SK-N-DZ (cell line): ENCODE measurements around the gene LYSMD4.

ENCODE experiments used
- DNase-seq: peaks from one replicate; pipeline ENCODE4 v3.0.0-alpha.2; 2015; ENCODE audit warnings: low spot score

The LYSMD4 gene

DNA sequence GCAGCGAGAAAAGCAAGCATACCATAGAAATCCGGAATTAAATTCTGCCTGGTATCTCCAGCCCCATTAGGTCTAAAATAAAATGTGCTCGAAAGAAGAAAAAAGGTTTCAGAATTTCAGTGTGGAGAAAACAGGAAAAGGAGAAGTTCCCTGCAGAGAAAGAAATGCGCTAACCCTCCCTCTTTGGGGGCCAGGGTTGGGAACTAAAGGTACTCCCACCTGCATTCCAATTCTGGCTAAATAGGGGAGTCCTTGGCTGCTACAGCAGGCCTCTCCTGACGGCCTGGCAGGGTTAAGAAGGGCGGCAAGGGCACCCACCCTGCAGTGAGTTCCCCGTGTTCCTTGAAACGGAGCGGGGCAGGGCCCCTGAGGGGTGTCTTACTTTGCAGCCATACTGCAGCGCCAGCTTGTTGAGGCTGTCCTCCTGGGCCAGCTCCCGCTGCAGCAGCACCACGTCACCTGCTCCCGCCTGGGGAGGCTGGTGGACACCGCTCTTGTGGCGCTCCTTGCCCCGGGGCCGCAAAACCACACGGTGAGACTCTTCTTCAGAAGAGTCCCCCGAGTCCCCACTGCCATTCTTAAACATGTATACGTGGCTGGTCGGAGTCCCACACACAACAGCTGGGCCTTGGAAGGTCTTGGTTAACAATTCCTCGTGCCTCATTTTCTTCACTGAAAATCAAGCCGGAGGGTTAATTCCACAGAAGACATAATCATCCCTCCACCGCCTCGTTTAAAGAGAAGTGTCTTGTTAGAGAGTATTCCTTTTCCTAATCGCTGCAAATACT lies 1.7 kb downstream of the LYSMD4 start:
- DNase-seq: no peak

DNA sequence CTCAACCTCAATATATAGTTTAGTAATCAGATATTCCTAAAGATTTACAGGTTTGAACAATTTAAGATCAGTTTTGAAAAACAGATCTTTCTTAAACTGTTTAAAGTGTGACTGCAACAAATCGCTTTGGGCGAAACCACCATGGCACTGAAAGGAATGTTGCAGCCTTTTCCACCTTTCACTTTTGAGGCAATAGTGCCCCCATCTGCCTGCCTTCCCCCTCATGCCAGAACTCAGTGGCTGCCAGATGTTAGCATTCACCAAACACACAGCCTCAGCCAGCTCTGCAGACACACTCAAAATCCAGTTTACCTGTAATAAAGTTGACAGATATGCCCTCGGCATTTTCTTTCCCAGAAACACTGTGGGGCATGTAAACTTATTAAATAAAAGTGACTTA lies 3.3 kb downstream of the LYSMD4 start:
- no peak for DNase-seq

DNA sequence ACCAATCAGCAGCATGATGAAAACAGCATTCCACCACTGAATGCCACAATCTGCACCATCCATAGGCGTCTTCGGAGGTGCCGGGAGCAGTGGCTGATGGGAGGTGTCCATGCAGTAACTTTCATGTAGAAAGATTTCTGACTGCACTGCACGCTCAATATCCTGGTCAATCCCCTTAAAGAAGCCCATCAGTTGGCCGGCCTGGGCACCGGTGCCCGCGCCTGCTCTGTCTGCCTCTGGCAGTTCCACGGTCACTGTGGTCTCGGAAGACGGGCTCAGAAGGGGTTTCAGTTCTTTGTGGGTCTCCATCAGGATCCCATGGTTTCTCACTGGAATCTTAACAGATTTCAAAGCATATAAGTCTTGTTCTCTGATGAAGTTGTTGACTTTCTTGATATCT lies 3.9 kb downstream of the LYSMD4 start:
- no peak for DNase-seq

DNA sequence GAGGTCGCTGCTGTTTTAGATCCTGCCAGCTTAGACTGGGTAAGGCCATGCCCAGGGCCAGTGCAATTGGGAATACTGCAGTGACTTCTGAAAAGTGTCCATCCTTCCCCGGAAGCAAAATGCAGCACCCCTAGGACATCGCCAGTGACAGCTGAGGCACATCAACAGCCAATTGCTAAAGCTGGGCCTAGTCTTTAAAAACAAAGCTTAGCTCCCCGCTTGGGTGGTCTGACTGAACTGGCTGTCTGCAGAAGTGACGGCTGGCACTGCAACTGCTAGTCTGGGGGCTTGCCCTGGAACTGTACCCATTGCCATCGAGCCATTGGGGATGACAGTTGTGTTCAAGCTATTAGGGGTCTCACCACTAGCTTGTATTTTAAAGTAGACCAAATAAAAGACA lies 4.3 kb downstream of the LYSMD4 start:
- no peak for DNase-seq

DNA sequence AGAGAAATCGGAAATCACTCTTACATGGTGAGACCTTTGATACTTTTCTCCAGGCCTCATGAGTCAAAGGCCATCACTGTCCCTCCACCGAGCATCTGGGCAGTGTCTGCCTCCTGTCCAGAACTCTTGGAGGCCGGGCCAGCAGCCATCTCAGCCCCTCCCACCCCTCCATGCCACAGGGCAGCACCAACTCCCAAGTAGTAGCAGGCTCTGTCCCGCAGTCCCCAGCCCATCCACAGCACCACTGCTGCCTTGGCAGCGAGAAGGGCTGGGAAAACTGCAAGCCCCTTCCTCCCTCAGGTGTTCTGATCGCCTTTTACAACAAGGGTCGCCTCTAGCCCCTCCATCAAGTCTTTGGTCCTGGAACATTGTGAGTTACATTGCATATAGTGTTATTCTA lies 5.5 kb downstream of the LYSMD4 start:
- DNase-seq: peak; percentile 48

DNA sequence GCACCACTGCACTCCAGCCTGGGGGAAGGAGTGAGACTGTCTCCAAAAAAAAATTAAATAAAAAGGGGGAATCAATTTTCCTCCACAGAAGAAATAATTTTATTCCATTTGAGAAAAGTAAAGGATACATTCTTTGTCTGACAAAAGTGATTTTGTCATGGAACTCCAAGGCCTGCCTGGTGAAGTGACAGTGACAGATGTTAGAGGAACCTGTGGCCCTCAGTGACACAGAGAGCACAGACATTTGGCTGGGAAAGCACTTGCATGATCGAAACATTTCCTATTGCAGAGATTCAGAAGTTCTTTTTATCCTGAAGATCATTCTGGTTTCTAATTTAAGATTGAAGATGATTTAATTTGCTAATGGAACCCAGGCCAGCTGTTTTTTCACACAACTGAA lies 5.9 kb downstream of the LYSMD4 start:
- DNase-seq: no peak

DNA sequence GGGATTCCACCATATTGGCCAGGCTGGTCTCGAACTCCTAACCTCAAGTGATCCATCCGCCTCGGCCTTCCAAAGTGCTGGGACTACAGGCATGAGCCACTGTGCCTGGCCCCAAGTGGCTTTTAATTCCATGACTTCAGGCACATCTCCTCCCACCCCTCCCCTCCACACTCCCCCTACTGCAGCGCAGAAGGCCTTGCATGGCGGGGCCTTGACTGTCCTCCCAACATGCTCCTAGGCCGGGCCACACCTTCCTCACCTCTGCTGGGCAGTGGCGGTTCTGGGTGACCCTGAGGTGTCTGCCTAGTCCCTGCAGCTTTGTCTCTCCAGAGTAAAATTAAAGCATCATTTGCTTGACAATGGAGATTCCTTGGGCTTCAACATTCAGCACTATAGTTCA lies 6.9 kb downstream of the LYSMD4 start:
- no peak for DNase-seq

DNA sequence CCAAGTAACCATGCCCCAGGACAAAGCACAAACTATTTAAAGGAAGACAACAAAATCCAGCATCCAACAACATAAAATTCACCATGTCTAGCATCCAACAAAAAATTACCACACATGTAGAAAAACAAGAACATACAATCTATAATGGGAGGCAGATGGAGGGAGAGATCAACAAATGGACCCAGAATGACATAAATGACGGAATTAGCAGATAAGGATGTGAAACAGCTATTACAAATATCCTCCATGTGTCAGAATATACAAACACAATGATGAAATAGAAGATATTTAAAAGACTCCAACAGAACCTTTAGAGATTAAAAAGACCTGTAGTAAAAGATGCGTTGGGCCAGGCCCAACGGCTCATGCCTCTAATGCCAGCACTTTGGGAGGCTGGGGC lies 10.8 kb downstream of the LYSMD4 start:
- DNase-seq: no peak

DNA sequence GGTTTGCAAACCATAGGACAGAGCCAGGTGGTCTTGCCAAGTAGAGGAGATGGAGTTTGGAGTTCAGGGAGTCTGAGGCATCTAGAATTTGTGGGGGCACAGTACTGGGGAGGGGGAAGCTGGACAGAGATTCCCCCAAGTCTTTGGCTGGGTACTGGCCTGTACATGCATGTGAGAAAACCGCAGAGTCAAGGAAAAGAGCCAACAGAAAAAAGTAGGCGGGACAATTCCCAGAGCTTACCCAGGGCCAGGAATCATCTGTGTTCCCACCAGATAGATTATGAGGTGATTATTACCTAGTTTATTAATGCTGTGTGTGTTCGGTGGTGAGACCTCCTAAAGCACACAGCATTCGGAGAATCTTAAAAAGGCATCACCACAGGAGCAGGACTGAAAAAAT lies 11.3 kb downstream of the LYSMD4 start:
- DNase-seq: no peak

DNA sequence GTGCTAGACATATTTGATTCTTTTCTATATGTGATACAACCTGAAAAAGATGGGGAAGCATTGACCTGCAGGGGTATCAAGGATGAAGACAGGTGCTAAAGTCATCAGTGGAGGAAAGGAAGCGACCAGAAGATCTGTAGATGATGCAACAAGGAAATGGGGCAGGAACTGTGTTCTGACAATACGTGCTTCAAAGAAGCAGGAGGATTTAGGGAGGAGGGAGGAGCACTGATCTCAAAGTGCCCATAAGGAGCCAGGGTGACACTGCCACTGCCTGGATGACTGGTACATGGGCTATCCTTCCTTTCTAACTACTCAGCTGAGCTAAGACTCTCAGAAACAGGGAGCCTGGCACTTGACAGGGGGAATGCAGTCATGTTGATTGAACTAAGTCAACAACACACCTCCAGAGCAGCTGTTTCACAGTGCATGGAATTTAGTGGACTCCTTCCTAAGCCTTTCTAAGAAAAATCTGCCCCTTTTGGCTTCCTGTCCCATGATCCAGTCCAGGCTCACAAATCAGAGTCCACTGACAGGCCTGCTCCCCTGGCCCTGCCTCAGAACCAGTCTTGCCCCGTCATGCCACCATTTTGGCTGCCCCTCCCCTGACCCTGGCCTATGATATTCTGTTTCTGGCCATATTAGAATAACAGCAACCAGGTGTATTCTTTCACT lies 12.0 kb downstream of the LYSMD4 start:
- no peak for DNase-seq

DNA sequence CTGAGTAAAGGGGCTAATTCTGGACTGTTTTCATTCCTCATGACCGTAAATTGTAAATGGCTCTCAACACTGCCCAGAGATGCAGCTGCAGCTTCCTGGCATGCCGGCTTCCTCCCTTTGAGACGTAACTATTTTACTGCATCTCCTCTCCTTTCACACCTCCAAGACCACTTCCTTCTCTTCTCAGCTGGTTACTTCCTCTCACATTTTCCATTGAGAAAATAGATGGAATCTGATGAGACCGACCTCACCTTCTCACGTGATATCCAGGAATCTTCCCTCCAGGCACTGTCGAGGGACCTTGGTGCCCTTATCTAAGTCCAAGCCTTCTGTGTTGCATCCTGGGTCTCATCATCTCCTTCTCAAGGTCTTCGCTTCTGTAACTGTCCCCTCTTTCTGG lies 12.7 kb downstream of the LYSMD4 start:
- no peak for DNase-seq

DNA sequence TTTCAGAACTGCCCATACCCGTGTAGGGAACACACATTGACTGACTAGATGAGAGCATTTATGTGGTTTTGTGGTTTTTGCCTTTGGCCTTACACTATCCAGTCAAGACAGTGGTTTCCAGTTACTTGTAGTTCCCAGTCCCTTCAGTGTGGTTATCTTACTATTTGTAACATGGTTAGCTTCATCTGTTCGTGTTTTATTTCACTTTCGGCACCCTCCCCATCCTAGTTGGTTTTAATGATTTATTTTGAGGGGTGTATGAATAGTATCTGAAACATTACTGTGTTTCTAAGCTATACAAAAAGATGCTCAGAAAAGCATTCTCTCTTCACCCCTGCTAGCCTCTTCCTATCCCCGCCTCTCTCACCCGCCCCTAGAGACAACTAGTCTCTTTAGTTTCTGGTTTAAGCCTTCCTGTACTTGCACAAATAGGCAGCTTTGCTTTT lies 14.1 kb downstream of the LYSMD4 start:
- DNase-seq: no peak

DNA sequence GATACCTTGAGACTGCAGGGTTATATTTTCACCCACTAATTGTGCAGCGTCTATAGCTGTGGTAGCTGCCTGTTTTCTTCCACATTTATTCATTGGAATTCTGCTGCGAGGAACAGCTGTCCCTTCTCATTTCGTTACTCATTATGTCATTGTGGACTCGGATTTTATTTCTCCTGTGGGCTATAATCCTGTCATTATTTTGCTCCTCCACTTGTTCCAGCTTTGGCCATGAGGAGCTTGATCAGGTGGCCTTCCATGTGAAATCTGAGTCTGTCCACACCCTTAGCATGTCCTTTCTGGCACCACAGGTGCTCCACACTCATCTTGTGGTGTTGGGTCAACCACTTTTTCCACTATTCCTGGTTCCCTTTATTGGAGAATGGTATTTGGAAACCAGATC lies 14.8 kb downstream of the LYSMD4 start:
- no peak for DNase-seq

DNA sequence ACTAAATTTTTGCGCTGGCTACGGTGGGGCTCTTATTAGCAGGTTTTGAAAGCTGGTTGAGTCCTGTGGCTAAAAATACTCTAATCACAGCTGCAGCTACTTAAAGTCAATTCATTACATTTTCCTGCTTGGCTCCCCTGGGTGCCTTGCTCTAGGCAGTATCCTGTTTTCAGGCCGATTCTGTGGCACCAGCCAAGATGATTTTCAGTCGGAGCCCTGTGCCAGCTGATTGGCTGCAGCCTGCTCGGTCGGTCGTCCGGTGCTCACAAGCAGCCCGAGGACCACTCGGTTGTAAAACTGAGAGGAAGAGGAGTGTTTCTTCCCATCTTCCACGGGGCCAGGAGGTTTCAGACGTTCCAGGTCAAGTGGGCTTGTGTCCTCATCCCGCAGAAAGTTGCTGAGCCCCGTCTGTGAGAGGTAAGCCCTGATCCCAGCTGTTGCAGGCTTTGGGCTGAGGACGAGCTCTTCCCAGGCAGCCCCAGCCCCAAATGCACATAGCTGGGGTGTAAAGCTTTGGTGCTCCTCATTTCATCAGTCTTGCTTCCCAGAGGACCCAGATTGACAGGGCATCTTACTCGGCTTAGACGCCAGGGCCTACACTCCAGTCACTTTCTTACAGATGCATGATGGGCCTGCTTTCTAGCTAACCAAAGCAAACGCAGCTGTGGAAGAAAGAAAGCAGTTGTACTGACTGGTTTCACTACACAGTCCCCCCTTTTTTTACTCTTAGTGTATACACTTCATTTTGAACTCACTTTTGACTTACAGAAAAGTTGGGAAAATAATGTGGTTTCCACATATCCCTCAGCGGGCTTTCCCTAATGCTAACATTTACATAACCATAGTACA lies 15.9 kb downstream of the LYSMD4 start:
- no peak for DNase-seq

DNA sequence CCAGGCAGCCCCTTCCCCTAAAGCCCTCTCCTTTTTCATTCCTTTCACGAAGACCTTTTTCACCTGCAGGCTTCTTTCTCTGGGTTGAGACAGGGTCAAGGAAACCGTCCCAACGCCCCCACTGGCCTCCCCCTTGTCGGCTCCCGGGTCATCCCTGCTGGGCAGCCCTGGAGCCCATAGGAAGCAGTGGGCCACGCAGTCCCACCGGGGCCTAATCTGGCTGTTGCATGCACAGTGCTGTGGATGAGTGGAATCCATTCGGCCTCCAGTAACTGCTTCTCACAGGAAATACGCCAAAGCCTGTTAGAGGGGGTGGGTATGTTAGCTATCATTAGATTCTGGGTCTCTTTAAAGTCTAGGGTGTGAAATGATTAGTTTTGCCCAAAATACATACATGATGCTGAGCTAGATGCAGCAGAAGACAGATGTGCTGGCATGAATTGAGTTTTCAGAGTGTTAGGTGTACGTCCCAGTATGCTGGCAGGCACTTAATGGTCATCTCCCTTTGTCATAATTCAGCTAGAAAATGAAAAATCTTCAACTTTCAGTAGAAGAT lies 16.6 kb downstream of the LYSMD4 start:
- DNase-seq: no peak

DNA sequence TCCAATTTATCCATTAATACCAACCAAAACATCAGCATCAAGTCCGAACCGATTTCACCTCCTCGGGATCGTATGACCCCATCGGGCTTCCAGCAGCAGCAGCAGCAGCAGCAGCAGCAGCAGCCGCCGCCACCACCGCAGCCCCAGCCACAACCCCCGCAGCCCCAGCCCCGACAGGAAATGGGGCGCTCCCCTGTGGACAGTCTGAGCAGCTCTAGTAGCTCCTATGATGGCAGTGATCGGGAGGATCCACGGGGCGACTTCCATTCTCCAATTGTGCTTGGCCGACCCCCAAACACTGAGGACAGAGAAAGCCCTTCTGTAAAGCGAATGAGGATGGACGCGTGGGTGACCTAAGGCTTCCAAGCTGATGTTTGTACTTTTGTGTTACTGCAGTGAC lies 20.8 kb downstream of the LYSMD4 start:
- no peak for DNase-seq

DNA sequence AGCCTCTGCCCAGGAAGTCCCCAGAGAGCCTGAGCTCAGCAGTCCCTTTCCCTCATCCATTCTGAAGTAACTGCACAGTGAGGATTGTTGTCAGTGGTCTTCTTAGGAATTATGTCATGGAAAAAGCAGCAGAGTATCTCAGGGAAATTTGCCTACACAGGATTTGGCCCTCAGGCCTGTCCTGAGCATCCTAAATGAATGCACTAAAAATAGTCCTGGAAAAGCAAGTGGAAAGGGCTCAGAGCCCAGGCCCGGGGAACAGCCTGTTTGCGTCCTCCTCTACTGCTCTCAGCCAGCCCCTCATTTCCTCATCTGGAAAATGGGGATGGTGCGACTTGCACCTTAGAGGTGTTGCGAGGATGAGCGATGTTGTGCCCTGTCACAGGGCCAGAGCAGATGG lies 21.6 kb downstream of the LYSMD4 start:
- no peak for DNase-seq

DNA sequence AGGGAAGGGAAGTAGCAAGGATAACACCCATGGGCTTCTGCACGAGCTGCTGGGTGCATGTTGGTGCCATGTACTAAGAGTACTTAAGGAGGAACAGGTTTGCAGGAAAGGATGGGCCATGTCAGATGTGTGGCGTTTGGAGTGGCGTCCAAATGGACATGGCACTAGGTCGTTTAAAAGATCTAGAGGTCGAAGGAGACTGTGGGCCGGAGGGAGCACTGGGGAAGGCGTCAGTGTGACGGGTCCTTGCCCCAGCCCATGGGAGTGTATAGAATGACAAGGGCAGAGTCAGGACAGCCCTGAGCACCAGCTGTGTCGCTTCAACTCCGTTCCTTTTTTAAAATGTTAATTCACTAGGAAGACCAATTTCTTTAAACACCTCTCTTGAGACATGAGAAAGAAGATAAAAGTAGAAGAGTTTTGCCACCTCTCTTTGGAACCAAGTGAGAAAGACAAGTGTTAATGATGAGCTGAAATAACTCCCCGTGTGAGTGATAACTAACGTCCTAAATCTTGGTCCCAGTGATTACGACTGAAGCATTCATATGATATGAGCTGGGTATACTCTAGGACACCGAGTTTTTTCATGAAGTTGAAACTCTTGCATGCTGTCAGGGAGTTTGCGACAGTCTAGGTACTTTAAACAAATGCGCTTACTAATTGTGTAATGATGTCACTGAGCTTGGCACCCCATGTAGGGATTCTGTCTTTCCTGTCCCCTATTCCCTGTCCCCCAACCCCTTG lies 23.8 kb downstream of the LYSMD4 start:
- no peak for DNase-seq

DNA sequence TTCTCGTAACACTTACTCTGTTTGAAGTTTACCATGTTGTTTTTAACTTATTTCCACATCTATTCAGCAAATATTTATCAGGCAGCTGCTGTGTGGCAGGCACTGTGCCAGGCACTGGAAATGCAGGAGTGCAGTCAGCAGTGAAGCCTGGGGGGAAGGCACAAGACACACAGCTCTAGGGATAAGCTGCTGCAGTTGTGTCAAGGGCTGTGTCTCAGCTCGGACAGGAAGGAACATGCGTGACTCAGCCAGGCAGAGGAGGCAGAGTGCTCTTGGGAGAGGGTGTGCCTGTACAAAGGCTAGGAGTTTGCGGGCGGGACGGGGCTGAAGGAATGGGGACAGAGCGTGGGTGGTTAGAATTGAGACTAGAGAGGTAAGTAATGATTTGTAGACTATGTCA lies 24.7 kb downstream of the LYSMD4 start:
- DNase-seq: no peak

DNA sequence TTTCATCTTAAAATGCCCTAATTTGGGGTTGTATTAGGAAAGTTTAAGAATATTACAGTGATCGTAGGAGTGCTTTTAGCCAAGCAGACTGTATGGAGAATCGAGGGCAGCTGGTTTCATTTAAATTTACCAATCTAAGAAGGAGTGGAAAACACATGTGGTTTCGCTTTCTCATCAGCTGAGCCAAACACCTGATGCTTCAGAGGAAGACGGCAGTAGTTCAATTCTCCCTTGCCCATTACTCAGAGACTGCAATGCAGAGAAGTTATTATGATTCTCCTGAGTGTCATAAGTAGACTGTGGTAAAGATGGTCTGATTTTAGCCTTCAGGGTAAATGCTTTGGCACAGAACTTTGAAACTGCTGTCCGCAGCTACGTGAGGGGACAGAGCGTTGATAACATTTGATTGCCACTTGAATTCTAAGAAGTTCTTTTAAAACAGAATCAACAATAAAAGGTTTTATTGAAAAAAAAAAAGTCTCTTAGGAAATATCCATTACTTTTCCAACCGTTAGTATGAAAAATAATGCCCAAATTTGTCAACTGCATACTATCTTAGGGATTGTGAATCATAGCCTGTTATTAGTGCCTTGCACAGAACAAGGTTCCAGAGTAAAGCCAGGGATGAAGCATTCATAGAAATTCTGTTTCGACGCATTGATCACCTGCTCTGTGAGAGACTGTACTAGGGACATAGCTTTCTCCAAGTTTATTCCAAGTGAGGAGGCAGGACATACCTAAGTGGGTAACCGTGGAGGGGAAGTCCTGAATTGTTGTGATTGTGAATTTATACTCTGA lies 25.6 kb downstream of the LYSMD4 start:
- no peak for DNase-seq
